ENCODE data around the gene OAS2. TPM values are rescaled to one million over a fixed set of nuclear protein-coding genes. Genes with fewer than 3 reads are reported as not detected.

The OAS2 gene
- total and polyA plus RNA-seq, 2 of the 4 experiments (the other 2 are of a cell fraction): under 0.01 TPM; not detected in 1

DNA sequence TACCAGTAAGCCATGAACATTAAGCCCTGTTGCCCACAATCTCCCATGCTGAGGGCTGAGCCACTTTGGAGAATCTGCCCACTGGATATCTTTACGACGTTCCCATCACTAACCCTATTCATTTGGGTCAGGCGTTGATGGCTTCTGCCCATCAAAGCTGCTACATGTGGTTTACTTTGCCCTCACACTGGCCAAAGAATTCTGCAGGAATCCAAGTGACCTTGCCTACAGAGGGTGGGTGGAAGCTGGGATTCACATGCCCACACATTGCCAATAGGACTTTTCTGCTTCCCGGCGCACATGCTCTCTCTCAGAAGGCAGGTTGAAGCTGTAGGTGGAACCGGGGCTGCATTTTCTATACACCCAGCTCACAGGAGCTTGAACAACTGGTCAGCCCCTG is 28.3 kb downstream of the OAS2 start:
- ChIA-PET CTCF (interaction anchor here (1.2 to 2.3 kb wide), 2 partner anchors 13 to 14 kb away, joined by 3 to 6 read pairs; no protein-coding TSS in a partner anchor), POLR2A (ENCODE audit: unreplicated experiment) (no interaction called here)
- Histone ChIP-seq H3K4me1 (ENCODE audit: control insufficient read depth, insufficient read depth, low read length) (no peaks in the 10 kb centered on the region), H3K9ac (ENCODE audit: low read depth, low read length) (no peak overlapping the region), H2BK5ac (ENCODE audit: low read depth, low read length, poor library complexity, severe bottlenecking) (no peak overlapping the region), H3K9me3 (ENCODE audit: control insufficient read depth, insufficient read depth, low read length) (no peaks in the 10 kb centered on the region), H2BK120ac (ENCODE audit: low read depth, low read length) (no peak overlapping the region), H3K56ac (ENCODE audit: extremely low read depth, insufficient read depth, low read length) (no peak overlapping the region), H2BK20ac (ENCODE audit: low read depth, low read length) (no peak overlapping the region), H3K4me3 (ENCODE audit: insufficient read depth, low read depth, low read length) (no peak overlapping the region), H3K14ac (replicated peaks; ENCODE audit: low read depth, low read length) (no peak overlapping the region), H3K79me1 (ENCODE audit: low read depth in 1 of 2, low read length in 2 of 2) (no peaks in the 10 kb centered on the region), H4K5ac (ENCODE audit: low read depth, low read length) (no peak overlapping the region), H3K27ac (ENCODE audit: insufficient read depth, low read length) (no peak overlapping the region), H2AK5ac (ENCODE audit: low read depth, low read length) (no peak overlapping the region), H4K20me1 (ENCODE audit: insufficient read depth, low read length) (no peaks in the 10 kb centered on the region), H4K8ac (ENCODE audit: low read depth in 2 of 2, low read length in 2 of 2) (no peak overlapping the region), H3K9me1 (ENCODE audit: insufficient read depth, low read length) (no peaks in the 10 kb centered on the region), H2BK15ac (ENCODE audit: low read depth, low read length) (no peak overlapping the region), H3K18ac (ENCODE audit: low read depth, low read length) (no peak overlapping the region), H2AFZ (replicated peaks; ENCODE audit: low read length, poor library complexity) (no peak overlapping the region), H3K36me3 (ENCODE audit: control insufficient read depth, insufficient read depth, low read length) (no peaks in the 10 kb centered on the region), H3K27me3 (ENCODE audit: control insufficient read depth, insufficient read depth, low read length) (no peaks in the 10 kb centered on the region; the same call in 1 of the 2 replicates), H4K91ac (ENCODE audit: insufficient read depth, low read depth, low read length) (no peak overlapping the region), H3K23ac (ENCODE audit: low read depth, low read length) (no peak overlapping the region), H3K4me2 (ENCODE audit: low read depth, low read length) (no peak overlapping the region), H3K4ac (ENCODE audit: low read depth, low read length) (no peak overlapping the region), H2AK9ac (replicated peaks; ENCODE audit: low read depth, low read length, poor library complexity) (no peak overlapping the region)
- TF ChIP-seq NFE2L2 (IDR thresholded peaks at IDR 0.05; ENCODE audit: low read depth, low read length) (no peak), FOS (IDR thresholded peaks at IDR 0.05; ENCODE audit: low read depth, low read length) (no peak), POLR2A (IDR thresholded peaks at IDR 0.05; ENCODE audit: low read depth, low read length) (no peak), RFX5 (IDR thresholded peaks at IDR 0.05; ENCODE audit: low read depth, low read length) (no peak), MAFK (IDR thresholded peaks at IDR 0.05; ENCODE audit: low read depth, low read length) (no peak), CHD1 (IDR thresholded peaks at IDR 0.05; ENCODE audit: low read depth, low read length) (no peak), MXI1 (IDR thresholded peaks at IDR 0.05; ENCODE audit: borderline replicate concordance, low read depth, low read length) (no peak), RCOR1 (IDR thresholded peaks at IDR 0.05; ENCODE audit: insufficient replicate concordance, low read length) (no peak), CEBPB (IDR thresholded peaks at IDR 0.05; ENCODE audit: low read depth, low read length) (no peak), BHLHE40 (IDR thresholded peaks at IDR 0.05; ENCODE audit: low read depth, low read length) (no peak)
- TF ChIP-seq, protein P1, sequence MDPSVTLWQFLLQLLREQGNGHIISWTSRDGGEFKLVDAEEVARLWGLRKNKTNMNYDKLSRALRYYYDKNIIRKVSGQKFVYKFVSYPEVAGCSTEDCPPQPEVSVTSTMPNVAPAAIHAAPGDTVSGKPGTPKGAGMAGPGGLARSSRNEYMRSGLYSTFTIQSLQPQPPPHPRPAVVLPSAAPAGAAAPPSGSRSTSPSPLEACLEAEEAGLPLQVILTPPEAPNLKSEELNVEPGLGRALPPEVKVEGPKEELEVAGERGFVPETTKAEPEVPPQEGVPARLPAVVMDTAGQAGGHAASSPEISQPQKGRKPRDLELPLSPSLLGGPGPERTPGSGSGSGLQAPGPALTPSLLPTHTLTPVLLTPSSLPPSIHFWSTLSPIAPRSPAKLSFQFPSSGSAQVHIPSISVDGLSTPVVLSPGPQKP (IDR thresholded peaks at IDR 0.05; ENCODE audit: borderline replicate concordance, low read depth, low read length): no peak
- TF ChIP-seq, protein P2, sequence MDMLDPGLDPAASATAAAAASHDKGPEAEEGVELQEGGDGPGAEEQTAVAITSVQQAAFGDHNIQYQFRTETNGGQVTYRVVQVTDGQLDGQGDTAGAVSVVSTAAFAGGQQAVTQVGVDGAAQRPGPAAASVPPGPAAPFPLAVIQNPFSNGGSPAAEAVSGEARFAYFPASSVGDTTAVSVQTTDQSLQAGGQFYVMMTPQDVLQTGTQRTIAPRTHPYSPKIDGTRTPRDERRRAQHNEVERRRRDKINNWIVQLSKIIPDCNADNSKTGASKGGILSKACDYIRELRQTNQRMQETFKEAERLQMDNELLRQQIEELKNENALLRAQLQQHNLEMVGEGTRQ (IDR thresholded peaks at IDR 0.05; ENCODE audit: low read depth, low read length): no peak
- in situ Hi-C loops (cut with MboI; ENCODE audit: low sequenced_read_pairs): no loop called here
- WGBS, 2 experiments (ENCODE audit: extremely low coverage in 2 of 2, insufficient read length in 1 of 2): no CpG with 5 or more reads among the region's 6 CpGs
- intact Hi-C loops (cut with micrococcal nuclease): no loop called here
- DNase-seq: no peak
- dilution Hi-C loops (cut with HindIII; ENCODE audit: low sequenced_read_pairs, unreplicated experiment): no loop called here
- no peak for ATAC-seq (ENCODE audit: low read depth)
- BruUV-seq (replicated peaks): no TSS peak
